Activated CD8-positive, alpha-beta memory T cell treated with anti-CD3 and anti-CD28 coated beads for 36 hours (primary cell): Measurements from ENCODE around the gene NFE2L3. TPM values are rescaled to one million over a fixed set of nuclear protein-coding genes. Genes with fewer than 3 reads are reported as not detected.

ENCODE experiments used
- CTCF ChIA-PET: fragments of 350-600 bp; sonication (Branson Sonifier 250); formaldehyde crosslinking; loops from one replicate; lab custom pipeline; 2021; ENCODE audit warnings: antibody characterized with exemption; lab: Charles Lee
- POLR2A ChIA-PET: fragments of 350-600 bp; sonication (Branson Sonifier 250); formaldehyde crosslinking; loops from one replicate; lab custom pipeline; 2021; ENCODE audit warnings: antibody characterized with exemption; lab: Charles Lee
- total RNA-seq, 2 experiments: library from RNA; stranded (reverse); gene quantifications; one replicate each; pipeline ENCODE4 v1.2.3, GENCODE V29; 2021

Gene NFE2L3
- total RNA-seq, 2 experiments from 2014 or later = 60.2 to 62.1 TPM

GRCh38 chr7:26200038-26200443, 48.0 kb downstream of the NFE2L3 start:
- ChIA-PET CTCF (interaction anchor here (1.0 to 1.7 kb wide), 2 partner anchors 11 to 85 kb away, joined by 3 to 7 read pairs; no protein-coding TSS in a partner anchor), POLR2A (interaction anchor here (0.7 to 4.4 kb wide), 7 partner anchors 8 to 93 kb away, joined by 3 to 44 read pairs (median 4); partner anchors contain the start of gene NFE2L3)

GRCh38 chr7:26200444-26201246, 48.6 kb downstream of the NFE2L3 start, which contains the start of gene HNRNPA2B1:
HNRNPA2B1 (minus strand) TSS chr7:26200746; CDS start chr7:26200577, 169 bp downstream.
- ChIA-PET POLR2A (interaction anchor here (1.0 to 4.4 kb wide), 11 partner anchors 9 to 169 kb away, joined by 3 to 44 read pairs (median 7); partner anchors contain the start of genes NFE2L3 and SNX10), CTCF (interaction anchor here (1.0 to 1.1 kb wide), 2 partner anchors 9 to 93 kb away, joined by 3 read pairs; no protein-coding TSS in a partner anchor)

- POLR2A ChIA-PET = interaction anchor here (1.1 to 4.0 kb wide), 10 partner anchors 9 to 961 kb away, joined by 3 to 44 read pairs (median 6); partner anchors contain the start of genes NFE2L3 and SNX10
- CTCF ChIA-PET = interaction anchor here (1.0 to 1.2 kb wide), 4 partner anchors 10 to 93 kb away, joined by 3 to 4 read pairs (median 3); no protein-coding TSS in a partner anchor
Observed at GRCh38 chr7:26201247-26202018, 49.4 kb downstream of the NFE2L3 start, which contains the start of gene CBX3. CBX3 (plus strand) TSS chr7:26201745; CDS start chr7:26202999, 1,254 bp downstream.

- CTCF ChIA-PET = interaction anchor here (1.0 to 1.2 kb wide), 2 partner anchors 12 to 14 kb away, joined by 3 to 4 read pairs; no protein-coding TSS in a partner anchor
- POLR2A ChIA-PET = interaction anchor here (0.7 to 4.0 kb wide), 10 partner anchors 8 to 961 kb away, joined by 3 to 44 read pairs (median 6); partner anchors contain the start of gene NFE2L3
Observed at GRCh38 chr7:26202019-26202990, 50.3 kb downstream of the NFE2L3 start.

- CTCF ChIA-PET = no interaction called here
- POLR2A ChIA-PET = interaction anchor here (1.7 to 4.0 kb wide), 3 partner anchors 7 to 91 kb away, joined by 4 to 44 read pairs (median 22); no protein-coding TSS in a partner anchor
Observed at GRCh38 chr7:26203016-26203415, 51.0 kb downstream of the NFE2L3 start.

- ChIA-PET POLR2A (interaction anchor here (0.9 to 2.2 kb wide), 2 partner anchors 10 to 77 kb away, joined by 5 to 8 read pairs; no protein-coding TSS in a partner anchor), CTCF (interaction anchor here (0.6 to 0.7 kb wide), 2 partner anchors 36 to 1086 kb away, joined by 3 read pairs; no protein-coding TSS in a partner anchor)
Observed at GRCh38 chr7:26208040-26208439, 56.0 kb downstream of the NFE2L3 start.

DNA sequence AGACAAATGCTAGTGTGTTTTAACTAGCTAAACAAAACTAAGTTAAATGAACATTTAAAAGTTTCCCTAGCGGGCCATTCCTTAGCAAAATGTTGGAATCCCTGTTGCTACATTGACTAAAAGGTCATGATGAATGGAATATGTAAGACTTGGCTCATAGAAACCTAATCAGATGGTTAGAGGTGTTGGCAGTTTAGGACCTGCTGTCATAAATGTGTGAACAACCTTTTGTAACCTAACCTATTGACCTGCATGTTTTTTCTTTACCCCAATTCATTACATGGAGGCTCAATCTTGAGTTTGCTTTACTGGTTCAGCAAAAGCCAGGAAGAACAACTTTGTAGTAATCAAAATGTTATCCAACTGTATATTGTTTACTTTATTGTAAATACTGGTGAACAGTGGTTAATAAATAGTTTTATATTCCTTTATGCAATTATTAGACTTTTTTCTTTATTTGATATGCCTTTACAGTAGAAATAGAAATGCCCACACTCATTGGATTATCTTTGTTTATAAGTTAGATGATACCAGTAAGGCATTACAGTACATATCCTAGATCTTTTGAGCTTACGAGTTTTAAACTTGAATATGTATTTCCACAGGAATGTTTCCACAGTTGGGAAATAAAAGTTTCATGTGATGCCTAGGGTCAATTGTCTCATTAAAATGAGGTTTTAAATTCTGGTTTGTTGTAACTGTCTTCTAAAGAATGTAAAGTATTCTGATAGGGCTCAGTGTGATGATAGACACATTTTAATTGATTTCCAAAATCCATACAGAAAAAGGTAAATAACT, 61.1 kb downstream of the NFE2L3 start:
- POLR2A ChIA-PET = no interaction called here
- CTCF ChIA-PET = interaction anchor here (0.9 kb wide), 1 partner anchor 12 kb away, joined by 3 read pairs; the partner anchor contains the start of gene CBX3

DNA sequence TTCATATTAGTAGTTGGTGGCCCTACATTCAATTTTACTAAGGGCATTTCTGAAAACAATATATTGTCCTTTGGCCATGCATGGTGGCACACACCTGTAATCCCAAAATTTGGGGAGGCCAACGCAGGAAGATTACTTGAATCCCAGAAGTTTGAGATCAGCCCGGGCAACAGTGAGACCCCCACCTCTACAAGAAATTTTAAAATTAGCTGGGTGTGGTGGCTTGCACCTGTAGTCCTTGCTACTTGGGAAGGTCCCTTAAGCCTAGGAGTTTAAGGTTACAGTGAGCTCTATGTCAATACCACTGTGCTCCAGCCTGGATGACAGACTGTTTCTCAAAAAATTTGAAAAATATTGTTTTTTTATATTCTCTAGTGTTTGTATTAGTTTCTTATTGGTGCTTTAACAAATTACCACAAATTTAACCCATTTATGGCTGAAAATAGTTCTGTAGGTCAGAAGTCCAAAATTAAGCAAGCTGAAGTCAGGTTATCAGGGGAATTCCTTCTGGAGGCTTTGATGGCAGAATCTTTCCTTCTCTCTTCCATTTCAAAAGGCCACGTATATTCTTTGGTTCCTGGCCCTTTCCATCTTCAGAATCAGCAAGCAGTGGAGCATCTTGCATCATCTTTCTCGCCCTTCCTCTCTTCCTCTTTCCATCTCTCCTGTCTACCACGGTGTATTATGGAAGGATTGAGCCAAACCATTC, 62.0 kb downstream of the NFE2L3 start:
- ChIA-PET CTCF (interaction anchor here (0.9 kb wide), 1 partner anchor 12 kb away, joined by 3 read pairs; the partner anchor contains the start of gene CBX3), POLR2A (interaction anchor here (1.0 kb wide), 1 partner anchor 10 kb away, joined by 4 read pairs; no protein-coding TSS in a partner anchor)

DNA sequence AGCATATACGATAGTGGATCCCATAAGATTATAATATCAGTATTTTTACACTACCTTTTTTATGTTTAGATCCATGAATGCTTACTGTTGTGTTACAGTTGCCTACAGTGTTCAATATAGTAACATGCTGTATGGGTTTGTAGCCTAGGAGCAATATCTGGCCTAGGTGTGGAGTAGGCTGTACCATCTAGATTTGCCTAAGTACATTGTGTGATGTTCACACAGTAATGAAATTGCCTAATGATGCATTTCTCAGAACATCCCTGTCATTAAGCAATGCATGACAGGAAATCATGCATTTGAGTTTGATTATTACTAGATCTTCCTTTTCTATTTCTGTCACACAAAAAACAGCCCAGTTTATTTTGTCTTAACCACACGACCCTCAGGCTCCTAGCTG, 64.1 kb downstream of the NFE2L3 start:
- ChIA-PET CTCF (no interaction called here), POLR2A (no interaction called here)

- CTCF ChIA-PET = no interaction called here
- POLR2A ChIA-PET = no interaction called here
Observed at GRCh38 chr7:26224359-26224758, 72.4 kb downstream of the NFE2L3 start.

DNA sequence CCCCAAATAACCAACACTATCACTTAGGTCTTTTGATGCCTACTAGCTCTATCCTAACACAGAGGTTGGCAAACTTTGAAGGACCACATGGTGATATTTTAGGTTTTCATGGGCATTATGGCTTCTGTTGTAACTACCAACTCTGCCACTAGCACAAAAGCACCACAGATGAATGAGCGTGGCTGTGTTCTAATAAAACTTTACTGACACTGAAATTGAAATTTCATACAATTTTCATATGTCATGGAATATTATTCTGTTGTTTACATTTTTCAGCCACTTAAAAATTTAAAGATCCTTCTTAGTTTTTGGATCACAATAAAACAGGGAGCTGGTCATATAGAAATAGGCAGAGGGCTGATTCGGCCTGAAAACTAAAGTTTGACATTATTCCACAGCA, 76.0 kb downstream of the NFE2L3 start:
- ChIA-PET CTCF (no interaction called here), POLR2A (interaction anchor here (0.5 kb wide), 1 partner anchor 11 kb away, joined by 4 read pairs; no protein-coding TSS in a partner anchor)

DNA sequence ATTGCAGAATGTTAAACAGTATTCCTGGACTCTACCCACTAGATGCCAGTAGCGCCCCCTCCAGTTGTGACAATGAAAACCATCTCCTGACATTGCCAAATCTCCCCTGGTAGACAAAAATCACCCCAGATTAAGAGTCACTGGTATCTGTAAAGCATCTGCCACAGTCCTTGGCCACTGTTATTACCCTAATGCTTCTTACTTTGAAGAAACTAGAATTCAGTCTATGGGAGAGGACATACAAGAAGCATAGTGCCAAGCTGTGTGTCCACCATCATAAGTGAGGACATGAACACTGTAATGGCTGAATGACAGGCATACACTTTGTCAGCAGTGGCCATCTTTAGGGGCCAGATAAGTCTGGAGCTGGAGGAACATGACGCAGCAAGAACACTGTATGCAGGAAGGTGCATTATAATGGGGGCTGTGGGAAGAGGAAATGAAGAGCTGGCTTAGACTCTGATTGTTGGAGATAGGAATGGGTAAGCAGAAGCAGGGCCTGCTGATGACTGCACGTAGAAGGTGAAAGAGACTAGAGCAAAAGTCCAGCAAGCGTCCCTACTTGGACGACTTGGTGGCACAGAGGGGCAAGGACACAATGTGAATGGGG, 82.0 kb downstream of the NFE2L3 start:
- POLR2A ChIA-PET = no interaction called here
- CTCF ChIA-PET = interaction anchor here (0.7 kb wide), 1 partner anchor 51 kb away, joined by 3 read pairs; no protein-coding TSS in a partner anchor
